Measurements from ENCODE around the gene USP34. TPM values are rescaled to one million over a fixed set of nuclear protein-coding genes. Genes with fewer than 3 reads are reported as not detected.

USP34 gene
- total RNA-seq, 1 donor from 2014 or later: 176 TPM

GRCh38 chr2:61357681-61358080 is 113.2 kb downstream of the USP34 start:
- no peak for DNase-seq
- ATAC-seq (ENCODE audit: low read depth): no peak
- Mint-ChIP-seq H3K4me3 (no peak overlapping the region), H3K27me3 (no peaks in the 10 kb centered on the region), H3K4me1 (peaks cover 15% of the 10 kb centered on the region), H3K36me3 (ENCODE audit: low read depth) (peaks cover 74% of the 10 kb centered on the region), H3K27ac (no peak overlapping the region), H3K9me3 (peaks cover 7% of the 10 kb centered on the region)
- ChIA-PET CTCF (no interaction called here), POLR2A (no interaction called here)
- intact Hi-C loops (cut with micrococcal nuclease): no loop called here
- TF ChIP-seq CTCF (IDR thresholded peaks at IDR 0.05): no peak

DNA sequence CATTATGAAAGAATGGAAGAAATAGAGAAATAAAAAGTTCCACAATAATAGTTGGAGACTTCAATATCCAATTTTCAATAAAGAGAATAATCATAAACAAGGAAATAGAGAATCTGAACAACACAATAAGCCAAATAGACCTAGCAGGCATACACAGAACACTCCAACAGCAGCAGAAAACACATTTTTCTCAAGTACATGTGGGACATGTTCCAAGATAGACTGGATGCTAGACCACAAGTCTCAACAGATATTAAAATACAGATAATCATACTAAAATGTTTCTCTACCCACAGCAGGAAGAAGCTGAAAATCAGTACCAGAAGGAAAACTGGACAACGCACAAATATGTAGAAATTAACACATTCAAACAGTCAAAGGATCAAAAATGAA is 113.9 kb downstream of the USP34 start:
- intact Hi-C loops (cut with micrococcal nuclease): no loop called here
- ChIA-PET POLR2A (no interaction called here), CTCF (no interaction called here)
- DNase-seq (no peak), ATAC-seq (ENCODE audit: low read depth) (no peak)
- Mint-ChIP-seq H3K4me1 (peaks cover 15% of the 10 kb centered on the region), H3K27ac (no peak overlapping the region), H3K9me3 (peaks cover 7% of the 10 kb centered on the region), H3K27me3 (no peaks in the 10 kb centered on the region), H3K4me3 (no peak overlapping the region), H3K36me3 (ENCODE audit: low read depth) (peaks cover 72% of the 10 kb centered on the region)
- no peak for TF ChIP-seq CTCF (IDR thresholded peaks at IDR 0.05)

DNA sequence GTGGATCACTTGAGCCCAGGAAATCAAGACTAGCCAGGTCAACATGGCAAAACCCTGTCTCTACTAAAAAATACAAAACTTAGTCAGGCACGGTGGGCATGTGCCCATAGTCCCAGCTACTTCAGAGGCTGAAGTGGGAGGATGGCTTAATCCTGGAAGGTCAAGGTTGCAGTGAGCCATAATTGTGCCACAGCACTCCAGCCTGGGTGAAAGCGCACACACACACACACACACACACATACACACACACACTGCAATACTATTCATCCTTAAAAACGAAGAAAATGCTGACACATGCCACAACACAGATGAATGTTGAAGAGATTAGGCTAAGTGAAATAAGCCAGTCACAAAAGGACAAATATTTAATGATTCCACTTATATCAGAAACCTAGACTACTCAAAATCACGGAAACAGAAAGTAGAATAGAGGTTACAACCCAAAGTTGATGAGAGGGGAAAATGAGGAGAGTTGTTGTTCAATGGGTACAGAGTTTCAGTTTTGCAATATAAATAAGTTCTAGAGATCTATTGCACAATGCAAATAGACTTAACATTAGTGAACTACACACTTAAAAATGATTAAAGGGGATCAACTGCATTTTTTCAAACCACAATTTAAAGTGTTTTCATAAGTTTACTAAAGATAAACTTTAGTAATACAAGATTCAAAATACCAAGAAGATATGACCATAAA is 114.5 kb downstream of the USP34 start:
- no peak for DNase-seq
- intact Hi-C loops (cut with micrococcal nuclease): no loop called here
- Mint-ChIP-seq H3K36me3 (ENCODE audit: low read depth) (peaks cover 71% of the 10 kb centered on the region), H3K4me1 (peaks cover 12% of the 10 kb centered on the region), H3K27ac (no peak overlapping the region), H3K4me3 (no peak overlapping the region), H3K27me3 (no peaks in the 10 kb centered on the region), H3K9me3 (peaks cover 7% of the 10 kb centered on the region)
- ChIA-PET POLR2A (interaction anchor here (0.7 kb wide), 1 partner anchor 1697 kb away, joined by 3 read pairs; no protein-coding TSS in a partner anchor), CTCF (no interaction called here)
- no peak for TF ChIP-seq CTCF (IDR thresholded peaks at IDR 0.05)
- ATAC-seq (ENCODE audit: low read depth): no peak

GRCh38 chr2:61354543-61355197 is 116.2 kb downstream of the USP34 start:
- peaks cover 7% of the 10 kb centered on the region for H3K9me3 Mint-ChIP-seq
- peaks cover 11% of the 10 kb centered on the region for H3K4me1 Mint-ChIP-seq
- no peak for ATAC-seq (ENCODE audit: low read depth)
- H3K4me3 Mint-ChIP-seq: no peak overlapping the region
- TF ChIP-seq CTCF (IDR thresholded peaks at IDR 0.05): no peak
- POLR2A ChIA-PET: no interaction called here
- intact Hi-C loops (cut with micrococcal nuclease): no loop called here
- DNase-seq: no peak
- peaks cover 74% of the 10 kb centered on the region for H3K36me3 Mint-ChIP-seq (ENCODE audit: low read depth)
- CTCF ChIA-PET: no interaction called here
- H3K27ac Mint-ChIP-seq: no peak overlapping the region
- no peaks in the 10 kb centered on the region for H3K27me3 Mint-ChIP-seq

- peaks cover 77% of the 10 kb centered on the region for H3K36me3 Mint-ChIP-seq (ENCODE audit: low read depth)
- CTCF ChIA-PET: no interaction called here
- no peak overlapping the region for H3K27ac Mint-ChIP-seq
Measured at GRCh38 chr2:61353909-61354308, 117.0 kb downstream of the USP34 start.

More at GRCh38 chr2:61353909-61354308, 117.0 kb downstream of the USP34 start:
- Mint-ChIP-seq H3K9me3 (peaks cover 7% of the 10 kb centered on the region), H3K4me3 (no peak overlapping the region), H3K27me3 (no peaks in the 10 kb centered on the region), H3K4me1 (peaks cover 9% of the 10 kb centered on the region)
- POLR2A ChIA-PET: no interaction called here
- ATAC-seq (ENCODE audit: low read depth): no peak
- intact Hi-C loops (cut with micrococcal nuclease): no loop called here
- no peak for DNase-seq
- no peak for TF ChIP-seq CTCF (IDR thresholded peaks at IDR 0.05)
